Measurements from ENCODE around the gene SCAMP1.
A peak's percentile ranks its signal among the peaks of the same experiment; 100 is the strongest.
"Not testable (repeated sequence)": the region's sequence is repeated elsewhere in the genome, so short reads cannot be mapped to it uniquely, and the experiment has no call there.

SCAMP1 gene

DNA sequence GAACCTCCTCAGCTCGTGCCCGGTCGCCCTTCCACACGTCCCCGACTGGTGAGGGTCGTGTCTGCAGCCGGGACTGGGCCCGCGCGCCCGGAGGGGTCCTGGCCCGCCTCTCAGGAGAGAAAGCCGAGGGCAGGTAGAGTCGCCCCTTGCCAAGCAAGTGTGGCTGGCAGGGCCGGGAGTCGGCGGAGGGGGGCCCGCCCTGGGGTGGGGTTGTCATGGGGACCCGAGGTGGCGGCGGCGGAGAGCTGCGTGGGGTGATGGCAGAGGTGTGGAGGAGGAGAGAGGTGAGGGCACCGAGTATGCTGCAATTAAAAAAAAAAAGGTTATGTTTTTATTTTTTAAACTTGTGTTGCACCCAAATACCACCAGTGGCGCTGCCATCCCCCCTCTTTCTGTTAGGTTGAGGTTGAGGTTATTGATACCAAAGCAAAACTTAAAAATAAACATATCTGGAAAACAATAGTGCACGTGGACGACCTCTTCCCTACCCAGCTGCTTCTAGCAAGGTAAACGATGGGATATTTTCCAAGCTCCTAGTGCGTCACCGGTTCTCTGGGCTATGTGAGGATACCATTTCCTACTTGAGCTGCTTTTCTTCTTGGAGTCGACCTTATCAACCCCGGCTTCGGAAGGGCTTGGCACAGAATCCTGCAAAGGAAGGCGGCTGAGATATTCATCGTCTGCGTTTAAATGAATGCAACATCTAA is 660 bp downstream of the SCAMP1 start:
- H3K4me3 ChIP-seq (ENCODE audit: low read depth, low read length): peak overlapping the region; percentile 89

DNA sequence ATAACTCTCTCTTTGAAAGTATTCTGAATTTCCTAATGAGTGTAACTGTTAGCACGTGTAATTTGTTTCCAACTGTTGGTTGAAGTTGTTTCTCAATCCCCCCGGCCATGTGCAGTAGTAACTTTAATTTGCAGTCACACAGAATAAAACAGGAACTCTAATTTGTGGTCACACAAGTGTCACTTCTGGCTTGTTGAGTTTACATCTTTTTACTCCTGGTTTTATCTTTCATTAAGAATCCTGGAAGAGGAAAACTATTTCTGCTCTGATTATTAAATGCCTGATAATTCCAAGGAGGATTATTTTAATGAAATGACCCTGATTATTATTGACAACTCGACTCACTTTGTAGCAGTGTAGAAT is 1.2 kb downstream of the SCAMP1 start:
- H3K4me3 ChIP-seq (ENCODE audit: low read depth, low read length): peak overlapping the region; percentile 89

- H3K4me3 ChIP-seq (ENCODE audit: low read depth, low read length): no peak overlapping the region
Observed at GRCh38 chr5:78362220-78362619, 1.8 kb downstream of the SCAMP1 start.

DNA sequence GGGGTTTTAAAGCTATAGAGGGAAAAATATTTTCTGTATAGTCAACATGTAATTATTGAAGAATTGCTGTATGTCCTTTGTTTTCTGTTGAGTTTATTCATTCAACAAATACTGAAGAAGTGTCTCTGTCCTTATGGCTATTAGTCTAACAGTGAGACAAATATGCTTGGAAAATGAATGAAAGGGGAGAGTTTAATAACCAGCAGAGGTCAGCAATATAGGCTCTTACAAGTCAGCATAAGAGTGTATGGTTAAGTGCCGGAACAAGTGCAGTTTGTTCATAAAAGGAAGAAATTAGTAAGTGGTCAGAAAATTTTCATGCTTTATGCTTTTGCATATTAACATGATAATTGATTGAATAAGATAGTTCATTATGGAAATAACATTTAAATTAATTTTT is 3.6 kb downstream of the SCAMP1 start:
- no peak overlapping the region for H3K4me3 ChIP-seq (ENCODE audit: low read depth, low read length)

DNA sequence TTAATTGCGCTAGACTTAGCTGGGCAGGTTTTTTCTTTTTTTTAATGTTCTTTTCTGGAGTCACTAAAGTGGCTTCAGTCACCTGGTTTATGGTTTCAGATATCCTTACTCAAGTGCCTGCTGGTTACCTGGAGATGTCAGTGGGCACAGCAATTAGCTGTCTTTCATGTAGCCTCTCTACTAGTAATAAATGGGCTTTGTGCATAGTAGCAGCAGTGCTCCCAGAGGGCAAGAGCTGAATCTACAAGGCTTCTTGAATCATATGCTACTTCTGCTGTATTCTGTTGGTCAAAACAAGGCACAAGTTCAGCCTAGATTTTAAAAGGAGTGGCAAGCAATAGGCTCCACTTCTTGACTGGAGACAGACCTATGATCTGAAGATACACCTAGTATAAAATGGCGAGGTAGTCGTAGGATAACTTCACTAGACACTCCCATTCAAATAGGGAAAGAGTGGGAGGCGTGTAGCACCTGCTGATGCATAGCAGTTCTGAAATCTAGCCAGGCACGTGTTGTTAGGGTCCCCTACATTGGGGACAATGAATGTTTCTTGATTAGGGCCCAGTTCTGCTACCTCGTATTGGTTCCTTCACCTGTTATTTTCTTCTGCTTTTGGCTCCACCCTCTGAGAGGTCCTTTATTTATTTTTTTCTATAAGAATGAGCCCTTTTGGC is 7.0 kb downstream of the SCAMP1 start:
- H3K4me3 ChIP-seq (ENCODE audit: low read depth, low read length): no peak overlapping the region

DNA sequence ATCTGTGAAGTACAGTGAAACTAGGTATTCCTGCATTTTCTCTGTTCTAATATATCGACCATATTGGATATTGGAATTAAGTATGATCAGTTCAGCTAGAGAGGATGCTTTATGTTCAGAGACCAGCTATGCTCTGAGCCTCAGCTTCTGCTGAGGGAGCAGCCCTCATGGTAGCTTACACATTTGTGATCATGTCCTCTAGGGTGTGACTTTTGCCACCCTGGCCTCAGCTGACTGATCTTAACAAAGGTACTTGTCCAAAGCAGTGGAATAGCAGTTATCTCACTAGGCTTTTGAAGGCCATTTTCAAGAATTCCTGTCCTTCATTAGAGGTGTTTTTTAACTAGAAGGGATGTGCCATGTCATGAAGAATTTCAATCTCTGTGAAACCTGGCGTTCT is 9.3 kb downstream of the SCAMP1 start:
- no peak overlapping the region for H3K4me3 ChIP-seq (ENCODE audit: low read depth, low read length)

GRCh38 chr5:78373231-78373630 is 12.8 kb downstream of the SCAMP1 start:
- H3K4me3 ChIP-seq (ENCODE audit: low read depth, low read length): no peak overlapping the region

DNA sequence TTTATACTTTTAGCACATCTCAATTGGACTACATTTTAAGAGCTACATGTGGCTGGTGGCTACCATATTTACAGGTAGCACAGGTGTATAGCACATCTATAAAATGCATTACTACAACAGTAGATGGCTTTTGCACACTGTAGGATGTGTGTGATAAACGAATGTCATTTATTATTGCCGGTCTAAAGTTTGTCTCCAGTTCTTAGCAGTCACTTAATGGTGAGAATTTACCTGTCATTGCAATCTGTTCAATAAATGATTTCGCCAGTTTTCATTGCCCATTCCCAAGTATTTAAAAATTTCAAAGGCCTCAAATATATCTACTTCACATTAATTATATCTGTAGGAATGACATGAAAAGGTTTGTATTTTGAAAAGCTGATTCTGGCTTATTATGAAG is 15.9 kb downstream of the SCAMP1 start:
- H3K4me3 ChIP-seq (ENCODE audit: low read depth, low read length): no peak overlapping the region

GRCh38 chr5:78377056-78377717 is 16.8 kb downstream of the SCAMP1 start:
- no peak overlapping the region for H3K4me3 ChIP-seq (ENCODE audit: low read depth, low read length)

DNA sequence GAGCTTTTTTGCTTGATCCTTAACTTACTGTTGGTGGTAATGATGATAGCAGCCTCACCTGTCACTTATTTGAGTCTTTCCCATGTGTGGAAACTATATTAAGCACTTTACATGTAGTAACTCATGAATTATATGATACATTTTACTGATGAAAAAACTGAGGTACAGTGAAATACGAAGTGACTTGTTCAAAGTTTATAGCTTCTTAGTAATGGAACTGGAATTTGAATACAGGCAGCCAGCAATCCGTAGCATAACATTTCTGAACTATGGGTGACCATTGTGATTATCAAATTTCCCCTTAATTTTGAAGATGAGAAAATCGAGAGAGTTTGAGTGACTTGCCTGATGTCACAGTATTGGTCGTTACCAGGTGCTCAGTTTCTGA is 17.3 kb downstream of the SCAMP1 start:
- H3K4me3 ChIP-seq (ENCODE audit: low read depth, low read length): no peak overlapping the region

DNA sequence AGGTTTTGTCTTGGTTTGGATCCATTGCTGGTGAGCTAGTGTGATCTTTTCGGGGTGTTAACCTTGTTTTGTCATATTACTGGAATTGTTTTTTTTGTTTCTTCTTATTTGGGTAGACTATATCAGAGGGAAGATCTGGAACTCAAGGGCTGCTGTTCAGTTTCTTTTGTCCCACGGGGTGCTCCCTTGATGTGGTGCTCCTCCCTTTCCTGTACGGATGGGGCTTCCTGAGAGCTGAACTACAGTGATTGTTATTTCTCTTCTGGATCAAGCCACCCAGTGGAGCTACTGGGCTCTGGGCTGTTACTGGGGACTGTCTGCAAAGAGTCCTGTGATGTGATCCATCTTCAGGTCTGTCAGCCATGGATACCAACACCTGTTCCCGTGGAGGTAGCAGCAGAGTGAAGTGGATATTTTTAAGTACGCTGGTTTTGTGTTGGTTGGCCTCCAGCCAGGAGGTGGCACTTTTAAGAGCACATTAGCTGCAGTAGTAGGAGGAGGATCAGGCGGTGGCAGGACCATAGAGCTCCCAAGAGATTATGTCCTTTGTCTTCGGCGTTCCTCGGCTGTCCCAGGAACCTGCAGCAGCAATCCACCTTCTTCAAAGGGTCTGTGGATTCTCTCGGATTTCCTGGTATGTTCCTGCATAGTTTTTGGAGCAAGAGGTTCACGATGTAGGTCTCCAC is 27.2 kb downstream of the SCAMP1 start:
- H3K4me3 ChIP-seq (ENCODE audit: low read depth, low read length): no peak overlapping the region

- H3K4me3 ChIP-seq (ENCODE audit: low read depth, low read length): not testable (repeated sequence)
Observed at GRCh38 chr5:78391357-78391756, 30.9 kb downstream of the SCAMP1 start.

- no peak overlapping the region for H3K4me3 ChIP-seq (ENCODE audit: low read depth, low read length)
Observed at GRCh38 chr5:78397831-78398230, 37.4 kb downstream of the SCAMP1 start.

GRCh38 chr5:78399116-78399515 is 38.7 kb downstream of the SCAMP1 start:
- no peak overlapping the region for H3K4me3 ChIP-seq (ENCODE audit: low read depth, low read length)

GRCh38 chr5:78404682-78405293 is 44.4 kb downstream of the SCAMP1 start:
- no peak overlapping the region for H3K4me3 ChIP-seq (ENCODE audit: low read depth, low read length)

DNA sequence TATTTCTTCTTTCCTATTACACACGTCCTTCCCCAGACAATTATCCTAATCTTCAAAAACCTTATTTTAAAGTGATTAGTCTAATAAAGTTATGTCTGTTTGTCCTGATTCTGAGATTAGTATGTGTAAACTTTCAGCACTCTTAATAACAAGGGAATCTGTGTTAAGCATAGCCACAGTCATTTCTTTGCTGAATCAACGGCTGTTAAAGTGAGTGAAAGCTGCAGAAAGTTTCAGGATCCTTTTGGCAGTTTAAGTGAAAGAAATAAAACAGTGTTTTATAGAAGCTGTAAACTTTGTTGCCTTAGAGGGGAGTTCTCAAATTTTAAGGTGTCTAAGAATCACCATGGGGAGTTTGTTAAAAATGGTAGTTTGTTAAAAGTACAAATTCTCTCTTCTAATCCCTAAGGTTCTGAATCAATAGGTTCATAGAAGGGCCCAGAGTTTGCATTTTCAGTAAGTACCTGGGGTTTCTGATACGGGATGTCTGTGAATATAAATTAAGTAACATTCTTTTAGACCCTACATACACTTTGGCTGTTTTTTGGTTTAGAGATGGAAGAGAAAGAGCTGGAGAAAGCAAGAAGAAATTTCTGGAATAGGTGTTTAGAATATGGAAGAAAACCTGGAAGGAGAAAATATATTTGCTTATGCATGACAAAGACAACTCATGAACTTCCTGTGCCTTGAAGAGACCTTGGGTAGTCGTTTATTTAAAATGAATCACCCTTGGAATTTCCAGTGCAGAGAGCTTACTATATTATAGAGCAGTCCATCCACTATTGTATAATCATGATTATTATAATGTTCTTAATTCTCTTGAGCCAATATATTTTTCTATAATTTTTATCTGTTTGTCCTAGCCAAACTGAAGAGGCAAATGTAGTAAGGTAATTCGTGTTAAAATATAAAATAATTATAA is 45.7 kb downstream of the SCAMP1 start:
- H3K4me3 ChIP-seq (ENCODE audit: low read depth, low read length): no peak overlapping the region

- H3K4me3 ChIP-seq (ENCODE audit: low read depth, low read length): no peak overlapping the region
Observed at GRCh38 chr5:78407458-78407857, 47.0 kb downstream of the SCAMP1 start.

- H3K4me3 ChIP-seq (ENCODE audit: low read depth, low read length): no peak overlapping the region
Observed at GRCh38 chr5:78411586-78411985, 51.2 kb downstream of the SCAMP1 start.

- no peak overlapping the region for H3K4me3 ChIP-seq (ENCODE audit: low read depth, low read length)
Observed at GRCh38 chr5:78416677-78417425, 56.4 kb downstream of the SCAMP1 start.

- no peak overlapping the region for H3K4me3 ChIP-seq (ENCODE audit: low read depth, low read length)
Observed at GRCh38 chr5:78419396-78419795, 59.0 kb downstream of the SCAMP1 start.

Measured in iPS-11a (cell line).